Upper lobe of right lung (tissue), 1 donor: ENCODE data around the gene RGS4. TPM values are rescaled to one million over a fixed set of nuclear protein-coding genes. Genes with fewer than 3 reads are reported as not detected.

Experiments
- ATAC-seq: fragments of 200-7000 bp; cut with Tn5 transposase; one replicate; pipeline ENCODE4 v1.9.1; 2020; ENCODE audit warnings: mild to moderate bottlenecking, moderate library complexity
- DNase-seq: peaks from one replicate; pipeline ENCODE4 v3.0.0-alpha.2; 2020
- H3K27ac ChIP-seq: fragments of 200-600 bp; one replicate; pipeline ENCODE4 v1.8.0; 2022
- H3K27me3 ChIP-seq: fragments of 200-600 bp; one replicate; pipeline ENCODE4 v1.8.0; 2022; ENCODE audit warnings: mild to moderate bottlenecking
- H3K36me3 ChIP-seq: fragments of 200-600 bp; one replicate; pipeline ENCODE4 v1.8.0; 2022
- H3K4me1 ChIP-seq: fragments of 200-600 bp; one replicate; pipeline ENCODE4 v1.8.0; 2022
- H3K4me3 ChIP-seq: fragments of 200-600 bp; one replicate; pipeline ENCODE4 v1.8.0; 2022; ENCODE audit warnings: mild to moderate bottlenecking
- H3K9me3 ChIP-seq: fragments of 200-600 bp; one replicate; pipeline ENCODE4 v1.8.0; 2022
- intact Hi-C: fragments of 100-400 bp; cut with DNase I; formaldehyde crosslinking; loops from one replicate; pipeline ENCODE4 v1.11.0; 2022
- total RNA-seq: library from RNA; stranded (reverse); fragmentation: NEBNext Ultra II Directional; extraction: Animal tissue kit (Norgen Biotek cat#: 25700); gene quantifications from one replicate; pipeline ENCODE4 v1.2.1, GENCODE V29; 2021
- TF ChIP-seq, protein P1 (sequence below): fragments of 200-600 bp; IDR thresholded peaks from one replicate; pipeline ENCODE4 v1.8.0; 2022; ENCODE audit warnings: antibody characterized with exemption
- donor health status: DM: no; HTN: yes; CAD: no; lungs with severe emphysema.

The RGS4 gene
- total RNA-seq, 1 donor from 2014 or later: 0.81 TPM

DNA sequence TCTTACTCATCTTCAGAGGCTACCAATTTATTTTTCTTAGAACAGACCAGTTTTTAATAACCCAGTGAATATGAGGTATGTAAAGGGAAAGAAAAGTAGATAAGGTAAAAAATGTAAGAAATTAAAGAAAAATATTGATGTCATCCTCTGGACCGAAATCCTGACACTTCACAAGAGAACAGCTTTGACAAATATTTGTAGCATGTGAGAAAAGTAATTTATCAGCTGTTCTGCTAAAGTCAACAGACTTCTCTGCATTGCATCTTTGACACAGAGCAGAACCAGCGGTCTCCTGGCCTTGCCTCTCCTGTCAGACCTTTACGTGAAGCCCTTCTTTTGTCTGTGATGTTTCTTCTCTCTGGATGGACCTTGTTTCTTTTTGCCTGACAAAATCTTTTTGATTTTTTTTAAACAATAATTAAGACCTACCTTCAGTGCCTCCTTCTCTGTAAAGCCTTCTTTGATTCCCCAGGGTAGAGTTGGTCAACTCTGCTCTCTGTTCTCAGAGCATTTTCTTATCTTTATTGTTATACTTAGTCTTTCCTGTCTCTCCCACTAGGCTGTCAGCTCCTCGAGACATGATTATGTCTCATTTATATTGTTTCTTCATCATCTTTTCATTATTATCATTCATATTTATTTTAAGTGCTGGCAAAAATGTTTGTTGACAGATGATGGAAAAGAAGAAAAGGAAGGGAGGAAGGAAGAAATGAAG is 35.4 kb downstream of the RGS4 start:
- intact Hi-C loops: no loop called here
- DNase-seq (no peak), ATAC-seq (no peak)
- Histone ChIP-seq H3K4me1 (peaks cover 5% of the 10 kb centered on the region), H3K4me3 (no peak overlapping the region), H3K9me3 (no peaks in the 10 kb centered on the region), H3K36me3 (no peaks in the 10 kb centered on the region), H3K27ac (no peak overlapping the region), H3K27me3 (no peaks in the 10 kb centered on the region)
- TF ChIP-seq, protein P1, sequence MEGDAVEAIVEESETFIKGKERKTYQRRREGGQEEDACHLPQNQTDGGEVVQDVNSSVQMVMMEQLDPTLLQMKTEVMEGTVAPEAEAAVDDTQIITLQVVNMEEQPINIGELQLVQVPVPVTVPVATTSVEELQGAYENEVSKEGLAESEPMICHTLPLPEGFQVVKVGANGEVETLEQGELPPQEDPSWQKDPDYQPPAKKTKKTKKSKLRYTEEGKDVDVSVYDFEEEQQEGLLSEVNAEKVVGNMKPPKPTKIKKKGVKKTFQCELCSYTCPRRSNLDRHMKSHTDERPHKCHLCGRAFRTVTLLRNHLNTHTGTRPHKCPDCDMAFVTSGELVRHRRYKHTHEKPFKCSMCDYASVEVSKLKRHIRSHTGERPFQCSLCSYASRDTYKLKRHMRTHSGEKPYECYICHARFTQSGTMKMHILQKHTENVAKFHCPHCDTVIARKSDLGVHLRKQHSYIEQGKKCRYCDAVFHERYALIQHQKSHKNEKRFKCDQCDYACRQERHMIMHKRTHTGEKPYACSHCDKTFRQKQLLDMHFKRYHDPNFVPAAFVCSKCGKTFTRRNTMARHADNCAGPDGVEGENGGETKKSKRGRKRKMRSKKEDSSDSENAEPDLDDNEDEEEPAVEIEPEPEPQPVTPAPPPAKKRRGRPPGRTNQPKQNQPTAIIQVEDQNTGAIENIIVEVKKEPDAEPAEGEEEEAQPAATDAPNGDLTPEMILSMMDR: no peak

DNA sequence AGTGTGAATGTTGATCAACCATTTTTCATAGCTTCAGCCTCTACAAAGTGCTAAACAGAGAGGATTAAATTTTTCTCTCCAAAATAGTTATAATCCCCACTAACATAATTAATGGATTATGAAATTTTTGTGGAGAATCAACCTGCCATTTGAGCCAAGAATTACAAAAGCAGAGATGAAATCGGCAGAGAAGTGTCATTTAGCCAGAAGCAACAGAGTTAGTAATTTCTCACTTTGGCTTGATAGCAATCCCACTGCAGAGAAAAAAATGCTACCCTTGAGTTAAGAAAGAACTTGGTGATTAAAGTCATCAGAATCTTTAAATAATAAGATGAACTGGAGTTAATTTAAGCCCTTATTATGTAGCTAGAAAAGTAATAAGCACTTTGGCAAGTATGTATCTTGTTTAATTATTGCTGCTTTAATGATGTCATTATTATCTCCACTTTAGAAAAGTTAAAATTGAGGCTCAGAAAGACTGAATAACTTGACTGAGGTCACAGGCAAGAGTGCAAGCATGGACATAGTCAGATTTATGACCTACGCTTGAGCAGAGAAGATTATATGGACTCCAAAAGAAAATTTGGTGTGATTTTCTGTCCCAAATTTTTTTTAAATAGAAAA is 37.3 kb downstream of the RGS4 start:
- no peak overlapping the region for H3K27ac ChIP-seq
- no peak for ATAC-seq
- TF ChIP-seq, protein P1: no peak

DNA sequence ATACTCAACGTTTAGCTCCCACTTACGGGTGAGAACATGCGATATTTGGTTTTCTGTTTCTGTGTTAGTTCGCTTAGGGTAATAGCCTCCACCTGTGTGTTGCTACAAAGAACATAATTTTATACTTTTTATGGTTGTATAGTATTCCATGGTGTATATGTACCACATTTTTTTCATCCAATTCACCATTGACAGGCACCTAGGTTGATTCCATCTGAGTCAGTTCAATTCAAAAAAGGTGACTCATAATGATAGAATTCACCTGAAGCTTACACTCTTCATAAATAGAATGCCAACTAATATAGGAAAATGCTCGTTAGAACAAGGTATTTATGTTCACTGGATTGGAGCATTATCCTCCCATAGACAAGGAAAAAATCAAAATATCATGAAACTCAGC is 38.5 kb downstream of the RGS4 start:
- Histone ChIP-seq H3K4me3 (no peak overlapping the region), H3K27ac (no peak overlapping the region), H3K36me3 (no peaks in the 10 kb centered on the region), H3K4me1 (peaks cover 5% of the 10 kb centered on the region), H3K27me3 (no peaks in the 10 kb centered on the region), H3K9me3 (no peaks in the 10 kb centered on the region)
- intact Hi-C loops: no loop called here
- no peak for DNase-seq
- ATAC-seq: no peak
- TF ChIP-seq, protein P1: no peak

More for the DNA sequence above, 37.3 kb downstream of the RGS4 start:
- no peaks in the 10 kb centered on the region for H3K27me3 ChIP-seq
- no peaks in the 10 kb centered on the region for H3K9me3 ChIP-seq
- no peaks in the 10 kb centered on the region for H3K36me3 ChIP-seq
- H3K4me1 ChIP-seq: peaks cover 5% of the 10 kb centered on the region
- DNase-seq: no peak
- intact Hi-C loops: no loop called here
- H3K4me3 ChIP-seq: no peak overlapping the region

DNA sequence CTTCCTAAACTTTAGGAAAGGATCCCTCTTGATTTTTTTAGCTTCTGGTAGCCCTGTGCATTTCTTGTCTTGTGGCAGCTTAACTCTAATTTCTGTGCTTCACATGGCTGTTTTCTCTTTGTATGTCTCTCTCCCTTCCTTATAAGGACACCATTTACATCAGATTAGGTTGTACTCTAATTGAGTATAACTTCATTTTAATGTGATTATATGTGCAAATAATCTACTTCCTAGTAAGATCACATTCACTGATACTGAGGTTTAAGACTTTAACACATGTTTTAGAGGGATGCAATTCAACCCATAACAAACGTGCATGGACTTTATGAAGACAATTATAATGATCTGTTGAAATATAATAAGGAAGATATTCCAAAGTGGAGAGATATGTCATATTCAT is 46.7 kb downstream of the RGS4 start:
- TF ChIP-seq, protein P1: no peak
- H3K36me3 ChIP-seq: no peaks in the 10 kb centered on the region
- ATAC-seq: no peak

DNA sequence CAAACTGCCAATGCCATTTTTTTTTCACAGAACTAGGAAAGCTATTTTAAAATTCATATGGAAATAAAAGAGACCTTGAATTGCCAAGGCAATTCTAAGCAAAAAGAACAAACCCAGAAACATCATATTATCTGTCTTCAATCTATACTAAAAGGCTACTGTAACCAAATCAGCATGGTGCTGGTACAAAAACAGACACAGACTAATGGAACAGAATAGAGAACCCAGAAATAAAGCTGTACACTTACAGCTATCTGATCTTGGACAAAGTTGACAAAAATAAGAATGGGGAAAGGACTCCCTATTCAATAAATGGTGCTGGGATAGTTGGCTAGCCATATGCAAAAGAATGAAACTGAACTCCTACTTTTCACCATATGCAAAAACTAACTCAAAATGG is 50.5 kb downstream of the RGS4 start:
- ATAC-seq: no peak

More for the DNA sequence above, 46.7 kb downstream of the RGS4 start:
- intact Hi-C loops: no loop called here
- no peak for DNase-seq
- H3K27ac ChIP-seq: no peak overlapping the region
- H3K4me1 ChIP-seq: no peaks in the 10 kb centered on the region
- no peaks in the 10 kb centered on the region for H3K27me3 ChIP-seq
- H3K9me3 ChIP-seq: no peaks in the 10 kb centered on the region
- H3K4me3 ChIP-seq: no peak overlapping the region

More for the DNA sequence above, 50.5 kb downstream of the RGS4 start:
- TF ChIP-seq, protein P1: no peak
- DNase-seq: no peak
- intact Hi-C loops: no loop called here
- H3K27me3 ChIP-seq: no peaks in the 10 kb centered on the region
- no peak overlapping the region for H3K4me3 ChIP-seq
- no peaks in the 10 kb centered on the region for H3K4me1 ChIP-seq
- H3K36me3 ChIP-seq: no peaks in the 10 kb centered on the region
- no peak overlapping the region for H3K27ac ChIP-seq
- no peaks in the 10 kb centered on the region for H3K9me3 ChIP-seq
